Keratinocyte (primary cell): ENCODE data around the gene TRPC4AP. TPM values are rescaled to one million over a fixed set of nuclear protein-coding genes. Genes with fewer than 3 reads are reported as not detected.

Source experiments
- DNase-seq: peaks from one replicate; pipeline ENCODE4 v3.0.0-alpha.2; 2011; ENCODE audit warnings: low read depth, missing footprints, low spot score
- FAIRE-seq: peaks from 2 replicates; lab custom pipeline; 2011; peaks lifted over from hg19 to GRCh38; lab: Jason Lieb, UNC
- H2AFZ ChIP-seq: 2 replicates; pipeline ENCODE4 v1.6.0; 2012; ENCODE audit warnings: low read length, control low read depth, inconsistent platforms; ENCODE audit not compliant: control insufficient read depth
- H3K27ac ChIP-seq: 2 replicates; pipeline ENCODE4 v1.5.1; 2011; ENCODE audit warnings: low read length; ENCODE audit not compliant: control insufficient read depth, insufficient read depth
- H3K27me3 ChIP-seq: 3 replicates; pipeline ENCODE4 v1.6.0; 2011; ENCODE audit warnings: low read length; ENCODE audit not compliant: control insufficient read depth, insufficient read depth; ENCODE audit errors: extremely low read depth
- H3K36me3 ChIP-seq, 2 experiments: 2 replicates in 1 of 2; 3 replicates in 1 of 2; pipeline ENCODE4 v1.5.1; 2011; ENCODE audit warnings: low read length in 2 of 2, mild to moderate bottlenecking in 1 of 2; ENCODE audit not compliant: control insufficient read depth in 2 of 2, insufficient read depth in 2 of 2; ENCODE audit errors: extremely low read depth in 1 of 2
- H3K4me1 ChIP-seq: 3 replicates; pipeline ENCODE4 v1.5.1; 2011; ENCODE audit warnings: low read length; ENCODE audit not compliant: control insufficient read depth, insufficient read depth; ENCODE audit errors: extremely low read depth
- H3K4me2 ChIP-seq: 3 replicates; pipeline ENCODE4 v1.6.0; 2011; ENCODE audit warnings: low read depth, low read length; ENCODE audit not compliant: control insufficient read depth, insufficient read depth; ENCODE audit errors: extremely low read depth
- H3K4me3 ChIP-seq, 3 experiments: fragments of 200-600 bp in 1 of 3; sonication (generic) in 1 of 3; 2 replicates in 2 of 3; 3 replicates in 1 of 3; pipeline ENCODE4 v1.5.1; 2011 to 2016; ENCODE audit warnings: low read length in 3 of 3, mild to moderate bottlenecking in 3 of 3, control low read depth in 2 of 3, inconsistent platforms in 1 of 3, low read depth in 1 of 3, mixed read lengths in 1 of 3, mixed run types in 1 of 3, moderate library complexity in 1 of 3; ENCODE audit not compliant: control insufficient read depth in 2 of 3, insufficient read depth in 2 of 3; ENCODE audit errors: extremely low read depth in 1 of 3
- H3K79me2 ChIP-seq: 2 replicates; pipeline ENCODE4 v1.6.0; 2012; ENCODE audit warnings: low read length; ENCODE audit not compliant: control insufficient read depth, insufficient read depth
- H3K9ac ChIP-seq: 3 replicates; pipeline ENCODE4 v1.6.0; 2011; ENCODE audit warnings: low read length; ENCODE audit not compliant: control insufficient read depth, insufficient read depth; ENCODE audit errors: extremely low read depth
- H3K9me1 ChIP-seq: 3 replicates; pipeline ENCODE4 v1.6.0; 2011; ENCODE audit warnings: low read length; ENCODE audit not compliant: control insufficient read depth, insufficient read depth; ENCODE audit errors: extremely low read depth
- H3K9me3 ChIP-seq: 2 replicates; pipeline ENCODE4 v1.5.1; 2012; ENCODE audit warnings: low read depth, low read length; ENCODE audit not compliant: control insufficient read depth
- H4K20me1 ChIP-seq: 3 replicates; pipeline ENCODE4 v1.6.0; 2011; ENCODE audit warnings: low read length; ENCODE audit not compliant: control insufficient read depth, insufficient read depth; ENCODE audit errors: extremely low read depth
- CTCF ChIP-seq, 3 experiments: IDR thresholded peaks in 1 of 3; conservative IDR thresholded peaks in 1 of 3; optimal IDR thresholded peaks in 1 of 3; 2 replicates in 2 of 3; 3 replicates in 1 of 3; pipeline versions ENCODE3 to v1.5.1; 2011; ENCODE audit warnings: low read length in 3 of 3, mild to moderate bottlenecking in 3 of 3, moderate library complexity in 2 of 3, control low read depth in 1 of 3, inconsistent platforms in 1 of 3; ENCODE audit not compliant: insufficient read depth in 2 of 3; ENCODE audit errors: extremely low read depth in 1 of 3
- EZH2 ChIP-seq: IDR thresholded peaks from one replicate; pipeline ENCODE4 v1.6.1; 2012; ENCODE audit warnings: inconsistent platforms, mild to moderate bottlenecking, low read length, moderate library complexity
- dilution Hi-C: fragments of 300-500 bp; cut with MboI; formaldehyde crosslinking; loops from one replicate; pipeline ENCODE4 v1.7.0; 2020; ENCODE audit warnings: low sequenced_read_pairs; ENCODE audit not compliant: extremely low pct_ligation_motif_present
- polyA plus RNA-seq, 5 experiments: library from polyadenylated mRNA; depleted of rRNA in 3 of 5; stranded (reverse) in 3 of 5; stranded (forward) in 1 of 5; unstranded in 1 of 5; fragments of >200 nt; gene quantifications; 1 replicate in 1 of 5; 2 replicates in 3 of 5; 3 replicates in 1 of 5; pipeline versions ENCODE4 v1.2.1 to v1.2.3, GENCODE V29; 2011 to 2012; ENCODE audit warnings: missing spikeins in 2 of 5, low read depth in 1 of 5, low replicate concordance in 1 of 5

Gene TRPC4AP
- polyA plus RNA-seq, 1 donor (not counting 4 experiments of a cell fraction or from before 2014, with no cell fraction given) = 53.9 TPM

GRCh38 chr20:35059612-35060011 lies 33.0 kb downstream of the TRPC4AP start:
- H3K4me1 ChIP-seq = no peaks in the 10 kb centered on the region
- DNase-seq (no peak), FAIRE-seq (no peak)
- H3K4me3 ChIP-seq = no peak overlapping the region
- H3K9me3 ChIP-seq = no peaks in the 10 kb centered on the region
- no peak overlapping the region for H3K27ac ChIP-seq
- H3K9me1 ChIP-seq = no peaks in the 10 kb centered on the region
- TF ChIP-seq EZH2 (no peak), CTCF (optimal IDR thresholded peaks at IDR 0.05 in 1 of 3, IDR thresholded peaks at IDR 0.05 in 1 of 3, conservative IDR thresholded peaks at IDR 0.05 in 1 of 3; ENCODE audit: extremely low read depth in 1 of 3, insufficient read depth in 2 of 3, low read length in 3 of 3) (no peak)
- H3K4me2 ChIP-seq = no peak overlapping the region
- peaks cover 8% of the 10 kb centered on the region for H4K20me1 ChIP-seq
- no peak overlapping the region for H3K9ac ChIP-seq
- peaks cover 2 to 6% of the 10 kb centered on the region in 2 experiments for H3K36me3 ChIP-seq
- peaks cover 53% of the 10 kb centered on the region for H3K79me2 ChIP-seq
- H3K27me3 ChIP-seq = no peaks in the 10 kb centered on the region
- dilution Hi-C loops = no loop called here
- no peak overlapping the region for H2AFZ ChIP-seq

DNA sequence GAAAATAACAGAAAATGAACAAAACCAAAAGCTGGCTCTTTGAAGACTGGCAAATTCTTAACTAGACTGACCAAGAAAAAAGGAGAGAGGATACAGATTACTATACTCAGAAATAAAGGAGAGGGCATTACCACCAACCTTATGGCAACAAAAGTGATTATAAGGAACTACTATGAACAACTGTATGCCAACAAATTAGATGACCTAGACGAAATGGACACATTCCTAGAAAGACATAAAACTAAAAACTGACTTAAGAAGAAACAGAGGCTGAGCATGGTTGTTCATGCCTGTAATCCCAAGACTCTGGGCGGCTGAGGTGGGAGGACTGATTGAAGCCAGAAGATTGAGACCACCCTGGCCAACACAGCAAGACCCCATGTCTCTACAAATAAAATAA lies 33.5 kb downstream of the TRPC4AP start:
- dilution Hi-C loops = no loop called here
- Histone ChIP-seq H3K36me3 (peaks cover 2 to 6% of the 10 kb centered on the region in 2 experiments), H3K9me3 (no peaks in the 10 kb centered on the region), H2AFZ (no peak overlapping the region), H3K4me1 (no peaks in the 10 kb centered on the region), H3K79me2 (peaks cover 51% of the 10 kb centered on the region), H3K4me3 (no peak overlapping the region), H3K27me3 (no peaks in the 10 kb centered on the region), H3K9me1 (no peaks in the 10 kb centered on the region), H4K20me1 (peaks cover 8% of the 10 kb centered on the region), H3K9ac (no peak overlapping the region), H3K27ac (no peak overlapping the region), H3K4me2 (no peak overlapping the region)
- TF ChIP-seq EZH2 = no peak
- no peak for TF ChIP-seq CTCF (optimal IDR thresholded peaks at IDR 0.05 in 1 of 3, IDR thresholded peaks at IDR 0.05 in 1 of 3, conservative IDR thresholded peaks at IDR 0.05 in 1 of 3; ENCODE audit: extremely low read depth in 1 of 3, insufficient read depth in 2 of 3, low read length in 3 of 3)
- FAIRE-seq = no peak
- no peak for DNase-seq
